Esophagus squamous epithelium (tissue), 5 donors: ENCODE data around the gene INSM1. TPM values are rescaled to one million over a fixed set of nuclear protein-coding genes. Genes with fewer than 3 reads are reported as not detected.

Source experiments
- DNase-seq: peaks from one replicate; lab custom pipeline; 2025; lab: John Stamatoyannopoulos, UW
- H3K27ac ChIP-seq, 4 donors: fragments of 200-600 bp; sonication (generic); one replicate each; pipeline ENCODE4 v1.5.1; 2016 to 2019; ENCODE audit warnings: mild to moderate bottlenecking in 1 of 4
- H3K27me3 ChIP-seq, 4 donors: fragments of 200-600 bp; sonication (generic); 1 replicate in 3 of 4; 2 replicates in 1 of 4; pipeline versions ENCODE4 v1.5.1 to v1.6.0; 2017 to 2021; ENCODE audit warnings: antibody characterized with exemption in 1 of 4
- H3K36me3 ChIP-seq, 3 donors: fragments of 200-600 bp; sonication (generic); one replicate each; pipeline ENCODE4 v1.5.1; 2016 to 2019
- H3K4me1 ChIP-seq, 3 donors: fragments of 200-600 bp; sonication (generic); one replicate each; pipeline ENCODE4 v1.5.1; 2017 to 2019
- H3K4me3 ChIP-seq, 4 donors: fragments of 200-600 bp; sonication (generic); 1 replicate in 3 of 4; 2 replicates in 1 of 4; pipeline ENCODE4 v1.5.1; 2016 to 2019; ENCODE audit warnings: mild to moderate bottlenecking in 2 of 4, moderate library complexity in 1 of 4
- H3K9me3 ChIP-seq, 3 donors: fragments of 200-600 bp; sonication (generic); one replicate each; pipeline ENCODE4 v1.5.1; 2016 to 2019
- POLR2A ChIP-seq, 4 donors: fragments of 450-650 bp; IDR thresholded peaks; one replicate each; pipeline ENCODE4 v1.6.1; 2017; ENCODE audit warnings: antibody characterized with exemption in 4 of 4, mild to moderate bottlenecking in 4 of 4, moderate library complexity in 3 of 4
- WGBS, 2 donors: methylation state at CpG; one replicate each; pipeline ENCODE4 v1.1.5; 2018; 5-methylcytosine and 5-hydroxymethylcytosine counted together
- intact Hi-C: fragments of 100-400 bp; cut with DNase I; formaldehyde crosslinking; loops from one replicate; pipeline ENCODE4 v1.15.0; 2022
- total RNA-seq, 4 donors: library from RNA; depleted of rRNA; stranded (reverse); fragments of >200 nt; gene quantifications; one replicate each; pipeline ENCODE4 v1.1.0, GENCODE V29; 2016
- TF ChIP-seq, protein P1 (sequence below), 6 experiments: fragments of 450-650 bp in 4 of 6; fragments of 200-600 bp in 2 of 6; sonication (generic) in 2 of 6; IDR thresholded peaks; one replicate each; pipeline ENCODE4 v1.5.1; 2016 to 2019; ENCODE audit warnings: antibody characterized with exemption in 6 of 6, mild to moderate bottlenecking in 4 of 6, moderate library complexity in 4 of 6
- donor health status: DM: yes; HTN: yes; CAD: no.

The INSM1 gene
- total RNA-seq, 4 donors from 2014 or later = not detected

DNA sequence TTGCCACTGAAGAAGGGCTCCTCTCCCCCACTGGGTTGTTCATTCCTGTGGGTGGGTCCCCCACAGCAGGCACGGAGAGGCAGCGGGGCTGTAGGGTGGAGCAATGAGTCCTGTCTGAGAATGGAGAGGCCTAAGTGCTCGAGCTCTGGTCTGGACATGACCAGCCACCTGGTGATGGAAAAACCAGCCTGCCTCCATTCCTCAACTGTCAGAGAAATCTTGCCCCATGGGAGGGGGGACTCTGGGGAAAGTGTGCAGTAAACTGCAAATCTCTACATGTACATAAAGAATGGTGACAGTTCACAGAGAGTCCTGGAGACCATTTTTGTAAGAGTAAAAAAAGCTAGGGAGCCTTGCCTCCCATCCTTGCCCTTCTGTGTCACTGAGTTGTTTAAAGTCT is 34.1 kb downstream of the INSM1 start:
- peaks cover 0 to 29% (median 0%) of the 10 kb centered on the region in 3 donors for H3K36me3 ChIP-seq
- H3K27ac ChIP-seq = no peak overlapping the region
- no peak for DNase-seq
- H3K4me3 ChIP-seq = no peak overlapping the region
- intact Hi-C loops = no loop called here
- WGBS, 2 donors = 86% methylated on average over 1 of the region's 3 CpGs; no CpG with 5 or more reads in 1 of the 2 donors
- H3K4me1 ChIP-seq = no peaks in the 10 kb centered on the region
- TF ChIP-seq, protein P1, sequence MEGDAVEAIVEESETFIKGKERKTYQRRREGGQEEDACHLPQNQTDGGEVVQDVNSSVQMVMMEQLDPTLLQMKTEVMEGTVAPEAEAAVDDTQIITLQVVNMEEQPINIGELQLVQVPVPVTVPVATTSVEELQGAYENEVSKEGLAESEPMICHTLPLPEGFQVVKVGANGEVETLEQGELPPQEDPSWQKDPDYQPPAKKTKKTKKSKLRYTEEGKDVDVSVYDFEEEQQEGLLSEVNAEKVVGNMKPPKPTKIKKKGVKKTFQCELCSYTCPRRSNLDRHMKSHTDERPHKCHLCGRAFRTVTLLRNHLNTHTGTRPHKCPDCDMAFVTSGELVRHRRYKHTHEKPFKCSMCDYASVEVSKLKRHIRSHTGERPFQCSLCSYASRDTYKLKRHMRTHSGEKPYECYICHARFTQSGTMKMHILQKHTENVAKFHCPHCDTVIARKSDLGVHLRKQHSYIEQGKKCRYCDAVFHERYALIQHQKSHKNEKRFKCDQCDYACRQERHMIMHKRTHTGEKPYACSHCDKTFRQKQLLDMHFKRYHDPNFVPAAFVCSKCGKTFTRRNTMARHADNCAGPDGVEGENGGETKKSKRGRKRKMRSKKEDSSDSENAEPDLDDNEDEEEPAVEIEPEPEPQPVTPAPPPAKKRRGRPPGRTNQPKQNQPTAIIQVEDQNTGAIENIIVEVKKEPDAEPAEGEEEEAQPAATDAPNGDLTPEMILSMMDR (IDR thresholded peaks at IDR 0.05) = no peak
- no peak for TF ChIP-seq POLR2A (IDR thresholded peaks at IDR 0.05)
- no peaks in the 10 kb centered on the region for H3K27me3 ChIP-seq
- no peaks in the 10 kb centered on the region for H3K9me3 ChIP-seq

DNA sequence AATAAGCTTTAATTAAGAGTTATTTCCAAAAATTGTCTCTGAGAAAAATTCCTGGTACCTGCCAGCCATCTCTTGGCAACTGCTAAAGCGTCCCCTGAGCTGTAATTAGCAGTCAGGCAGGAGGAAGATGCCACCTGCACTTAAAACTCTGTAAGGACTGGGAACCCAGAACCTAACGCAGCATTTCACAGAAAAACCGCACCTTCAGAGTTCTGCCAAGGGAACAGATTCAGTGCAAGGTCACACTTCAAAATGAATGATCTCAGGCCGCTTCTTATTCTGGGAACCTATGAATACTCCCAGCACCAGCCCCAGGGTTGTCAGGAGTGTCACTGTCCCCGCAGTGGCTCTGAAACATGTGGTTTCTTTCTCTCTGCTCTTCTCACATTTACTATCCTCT is 36.7 kb downstream of the INSM1 start:
- Histone ChIP-seq H3K27me3 (no peaks in the 10 kb centered on the region), H3K36me3 (peaks cover 0 to 33% (median 5%) of the 10 kb centered on the region in 3 donors), H3K9me3 (no peaks in the 10 kb centered on the region), H3K27ac (no peak overlapping the region), H3K4me1 (no peaks in the 10 kb centered on the region), H3K4me3 (no peak overlapping the region)
- TF ChIP-seq POLR2A (IDR thresholded peaks at IDR 0.05) = no peak
- TF ChIP-seq, protein P1 (IDR thresholded peaks at IDR 0.05) = no peak
- intact Hi-C loops = no loop called here
- WGBS, 2 donors = 88 to 97% methylated on average over 5 of the region's 5 CpGs
- no peak for DNase-seq

DNA sequence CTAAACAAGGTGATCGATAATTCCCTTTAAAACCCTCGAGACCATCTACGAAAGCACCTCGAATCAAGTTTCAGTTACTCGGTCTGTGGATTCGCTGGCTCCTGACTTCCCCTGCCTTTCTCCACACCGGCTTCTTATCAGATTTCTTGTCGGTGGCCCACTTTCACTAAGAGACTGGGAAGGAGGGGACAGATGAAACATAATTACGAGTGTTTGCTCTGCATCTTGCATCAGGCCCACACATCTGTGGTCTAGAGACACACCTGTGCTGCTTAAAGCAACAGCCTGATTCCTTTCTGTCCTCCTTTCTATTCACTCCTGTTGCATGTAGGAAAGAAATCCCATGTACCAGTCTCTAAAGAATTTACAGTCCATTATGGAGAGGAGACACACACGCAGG is 37.7 kb downstream of the INSM1 start:
- H3K27me3 ChIP-seq = no peaks in the 10 kb centered on the region
- DNase-seq = no peak
- intact Hi-C loops = no loop called here
- H3K9me3 ChIP-seq = no peaks in the 10 kb centered on the region
- TF ChIP-seq POLR2A (IDR thresholded peaks at IDR 0.05) = no peak
- WGBS, 2 donors = 92% methylated on average over 10 of the region's 10 CpGs
- no peak overlapping the region for H3K4me3 ChIP-seq
- H3K4me1 ChIP-seq = peaks cover 0 to 2% (median 0%) of the 10 kb centered on the region in 3 donors
- H3K27ac ChIP-seq = no peak overlapping the region
- H3K36me3 ChIP-seq = peaks cover 0 to 30% (median 5%) of the 10 kb centered on the region in 3 donors

DNA sequence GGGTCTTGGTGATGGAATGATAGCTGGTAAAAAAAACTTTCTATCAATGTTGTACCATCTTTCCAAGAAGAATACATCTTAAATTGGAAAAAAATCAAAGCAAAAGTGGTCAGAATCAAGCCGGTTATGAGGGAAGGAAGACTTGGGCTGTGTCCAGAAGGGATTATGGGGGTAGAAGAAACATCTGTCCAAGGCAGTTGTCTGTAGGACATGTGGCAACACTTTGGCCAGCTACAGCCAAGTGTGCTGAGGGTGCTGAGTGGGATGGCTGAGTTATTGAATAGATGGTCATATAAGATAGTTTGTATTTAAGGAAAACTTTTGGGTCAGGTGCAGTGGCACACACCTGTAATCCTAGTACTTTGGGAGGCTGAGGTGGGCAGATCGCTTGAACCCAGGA is 38.4 kb downstream of the INSM1 start:
- no peaks in the 10 kb centered on the region for H3K9me3 ChIP-seq
- no peak for TF ChIP-seq POLR2A (IDR thresholded peaks at IDR 0.05)
- H3K4me3 ChIP-seq = no peak overlapping the region
- peaks cover 0 to 7% (median 0%) of the 10 kb centered on the region in 3 donors for H3K4me1 ChIP-seq
- peaks cover 0 to 30% (median 5%) of the 10 kb centered on the region in 3 donors for H3K36me3 ChIP-seq
- intact Hi-C loops = no loop called here
- H3K27me3 ChIP-seq = no peaks in the 10 kb centered on the region
- no peak for DNase-seq
- no peak overlapping the region for H3K27ac ChIP-seq
- WGBS, 2 donors = 72 to 73% methylated on average over 2 of the region's 2 CpGs

DNA sequence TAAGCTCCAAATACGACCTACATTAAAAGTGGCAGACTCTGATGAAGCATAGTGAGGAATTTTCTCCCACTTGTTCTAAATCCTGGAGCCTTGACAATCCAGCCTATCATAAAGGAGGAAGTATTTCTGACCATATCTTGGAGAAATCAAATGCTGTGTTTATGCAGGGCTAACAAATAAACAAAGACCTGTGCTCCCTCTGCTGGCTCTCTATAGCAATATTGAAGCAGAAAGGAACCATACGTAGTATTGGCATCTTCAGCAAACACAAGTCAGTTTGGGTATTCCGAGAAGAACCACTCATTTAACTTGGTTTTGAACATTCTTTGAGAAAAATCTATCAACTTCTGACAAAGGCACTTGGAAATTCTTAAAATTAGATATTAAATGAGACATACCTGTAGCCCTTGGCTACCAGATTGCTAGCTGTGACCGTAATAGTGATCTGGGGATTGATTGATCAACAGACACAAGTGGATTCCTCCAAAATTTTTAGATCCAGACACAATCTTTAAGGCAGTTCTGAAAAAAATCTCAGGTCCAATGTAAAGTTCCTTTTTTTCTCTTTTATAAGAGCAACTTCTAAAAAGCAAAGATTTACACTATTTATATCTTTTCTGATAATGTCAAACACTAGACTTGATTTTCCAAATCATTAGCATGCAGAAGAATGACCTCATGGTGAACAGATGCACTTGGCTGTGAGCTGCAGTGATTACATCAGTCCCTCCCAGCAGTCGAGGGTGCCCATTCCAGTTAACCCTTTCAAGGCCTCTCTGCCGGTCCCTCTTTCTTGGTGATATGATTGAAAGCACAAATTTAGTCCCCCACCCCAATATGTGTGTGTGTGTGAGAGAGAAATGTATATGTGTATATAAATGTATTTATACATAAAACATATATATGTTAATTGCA is 40.2 kb downstream of the INSM1 start:
- no peak overlapping the region for H3K4me3 ChIP-seq
- peaks cover 0 to 7% (median 0%) of the 10 kb centered on the region in 3 donors for H3K4me1 ChIP-seq
- peaks cover 0 to 14% (median 5%) of the 10 kb centered on the region in 3 donors for H3K36me3 ChIP-seq
- no peak for TF ChIP-seq POLR2A (IDR thresholded peaks at IDR 0.05)
- no peaks in the 10 kb centered on the region for H3K27me3 ChIP-seq
- intact Hi-C loops = no loop called here
- DNase-seq = no peak
- WGBS, 2 donors = 69 to 71% methylated on average over 6 of the region's 6 CpGs
- no peak overlapping the region for H3K27ac ChIP-seq
- H3K9me3 ChIP-seq = no peaks in the 10 kb centered on the region

DNA sequence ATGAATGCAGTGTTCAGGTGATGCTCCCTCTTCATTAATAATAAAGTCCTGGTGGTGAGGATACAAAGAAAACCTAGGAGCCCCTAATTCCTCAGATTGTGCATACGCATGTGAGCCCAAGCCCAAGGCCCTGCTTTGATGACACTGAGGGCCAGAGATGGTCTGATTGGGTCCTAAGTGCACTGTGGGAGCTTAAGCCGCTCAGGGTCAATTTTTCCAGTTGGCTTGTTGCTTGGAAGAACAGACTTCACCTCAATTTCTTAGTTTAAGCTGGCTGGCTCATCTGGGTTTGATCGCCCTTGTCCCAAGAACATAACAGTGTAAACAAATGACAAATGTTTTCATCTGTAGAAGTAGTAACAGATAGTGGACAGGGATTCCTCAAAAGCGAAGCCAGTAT is 41.4 kb downstream of the INSM1 start:
- no peak for DNase-seq
- Histone ChIP-seq H3K4me3 (no peak overlapping the region), H3K4me1 (peaks cover 0 to 7% (median 0%) of the 10 kb centered on the region in 3 donors), H3K27ac (no peak overlapping the region), H3K36me3 (peaks cover 0 to 5% (median 5%) of the 10 kb centered on the region in 3 donors), H3K9me3 (no peaks in the 10 kb centered on the region), H3K27me3 (no peaks in the 10 kb centered on the region)
- 89 to 95% methylated on average over 3 of the region's 4 CpGs for WGBS, 2 donors
- intact Hi-C loops = no loop called here
- no peak for TF ChIP-seq POLR2A (IDR thresholded peaks at IDR 0.05)
- TF ChIP-seq, protein P1 (IDR thresholded peaks at IDR 0.05) = no peak
